Esophagus muscularis mucosa (tissue), 3 donors: ENCODE data around the gene GIMAP2.

Experiments
- CTCF ChIP-seq, 3 experiments: fragments of 200-600 bp in 2 of 3; fragments of 450-650 bp in 1 of 3; sonication (generic) in 2 of 3; IDR thresholded peaks; one replicate each; pipeline ENCODE4 v1.5.1; 2017 to 2019; ENCODE audit warnings: antibody characterized with exemption in 3 of 3, mild to moderate bottlenecking in 2 of 3, moderate library complexity in 1 of 3
- POLR2AphosphoS5 ChIP-seq, 2 donors: sonication (generic); formaldehyde crosslinking; IDR thresholded peaks; one replicate each; pipeline ENCODE4 v1.6.1; 2017; ENCODE audit warnings: antibody characterized with exemption in 2 of 2

- no peak for TF ChIP-seq POLR2AphosphoS5 (IDR thresholded peaks at IDR 0.05)
- no peak for TF ChIP-seq CTCF (IDR thresholded peaks at IDR 0.05)
Observed at GRCh38 chr7:150734254-150734653, 48.7 kb downstream of the GIMAP2 start.
